K562 (cell line): ENCODE results near the gene CORIN. TPM values are rescaled to one million over a fixed set of nuclear protein-coding genes. Genes with fewer than 3 reads are reported as not detected.
"Not testable (repeated sequence)": the region's sequence is repeated elsewhere in the genome, so short reads cannot be mapped to it uniquely, and the experiment has no call there.

Experiments used
- ATAC-seq: fragments of 200-7000 bp; cut with Tn5 transposase; 3 replicates; pipeline ENCODE4 v1.9.1; 2020; ENCODE audit warnings: moderate library complexity
- BruUV-seq: library from RNA; stranded (reverse); fragments of 400-500 nt; replicated peaks from 2 replicates; lab custom pipeline; 2021; lab: Mats Ljungman, UMichigan
- CTCF ChIA-PET: fragments of 300-600 bp; formaldehyde crosslinking; extraction: SDS; loops from one replicate; lab custom pipeline; 2021; ENCODE audit warnings: low intra/inter-chr PET ratio; lab: Yijun Ruan, JAX
- POLR2A ChIA-PET: fragments of 300-600, 350-650 bp; sonication (Branson Sonifier 250); formaldehyde crosslinking; extraction: SDS; loops from one replicate; lab custom pipeline; 2021; ENCODE audit warnings: antibody characterized with exemption, inconsistent platforms; lab: Yijun Ruan, JAX
- DNase-seq, 4 experiments: peaks; one replicate each; pipeline versions ENCODE4 v3.0.0 to v3.0.0-alpha.2; 2011 to 2018; ENCODE audit warnings: low spot score in 3 of 4, mixed read lengths in 3 of 4; ENCODE audit errors: extremely low read depth in 1 of 4
- FAIRE-seq: peaks from 2 replicates; lab custom pipeline; 2011; peaks lifted over from hg19 to GRCh38; lab: Jason Lieb, UNC
- H2AFZ ChIP-seq: 2 replicates; pipeline ENCODE4 v1.6.0; 2011; ENCODE audit warnings: low read depth, low read length, control low read depth, inconsistent platforms
- H3K27ac ChIP-seq: fragments of 200-600 bp; 3 replicates; pipeline ENCODE4 v1.8.0; 2011; ENCODE audit warnings: low read depth, mild to moderate bottlenecking, control low read depth, inconsistent platforms, low read length, moderate library complexity, mixed read lengths; ENCODE audit errors: extremely low read depth
- H3K27me3 ChIP-seq, 2 experiments: fragments of 300-600 bp in 1 of 2; 2 replicates in 1 of 2; 3 replicates in 1 of 2; pipeline versions ENCODE4 v1.6.0 to v1.8.0; 2011; ENCODE audit warnings: inconsistent platforms in 2 of 2, low read length in 2 of 2, mild to moderate bottlenecking in 1 of 2, mixed read lengths in 1 of 2, moderate library complexity in 1 of 2; ENCODE audit not compliant: control insufficient read depth in 2 of 2, insufficient read depth in 2 of 2
- H3K36me3 ChIP-seq: fragments of 300-600 bp; 3 replicates; pipeline ENCODE4 v1.8.0; 2011; ENCODE audit warnings: mild to moderate bottlenecking, low read length, inconsistent platforms; ENCODE audit not compliant: control insufficient read depth, insufficient read depth
- H3K4me1 ChIP-seq, 2 experiments: fragments of 200-600 bp in 1 of 2; replicated peaks in 1 of 2; 2 replicates in 1 of 2; 3 replicates in 1 of 2; pipeline versions ENCODE4 v1.5.1 to v1.8.0; 2011; ENCODE audit warnings: inconsistent platforms in 2 of 2, low read length in 2 of 2, mild to moderate bottlenecking in 1 of 2, mixed read lengths in 1 of 2, moderate library complexity in 1 of 2; ENCODE audit not compliant: control insufficient read depth in 2 of 2, insufficient read depth in 2 of 2
- H3K4me2 ChIP-seq: 2 replicates; pipeline ENCODE4 v1.6.1; 2011; ENCODE audit warnings: low read length, control low read depth, inconsistent platforms, mixed read lengths; ENCODE audit not compliant: insufficient read depth
- H3K4me3 ChIP-seq: fragments of 200-600 bp; sonication (generic), shearing (Covaris generic); 2 replicates; pipeline ENCODE4 v1.5.1; 2016; ENCODE audit warnings: control low read depth, inconsistent platforms
- H3K79me2 ChIP-seq: fragments of 200-600 bp; 3 replicates; pipeline ENCODE4 v1.8.0; 2011; ENCODE audit warnings: low read length, inconsistent platforms; ENCODE audit not compliant: control insufficient read depth, insufficient read depth
- H3K9ac ChIP-seq, 2 experiments: 2 replicates each; pipeline versions ENCODE4 v1.6.0 to v1.6.1; 2011; ENCODE audit warnings: low read depth in 2 of 2, low read length in 2 of 2, control low read depth in 1 of 2, inconsistent platforms in 1 of 2, mild to moderate bottlenecking in 1 of 2, mixed read lengths in 1 of 2; ENCODE audit not compliant: insufficient read depth in 1 of 2
- H3K9me1 ChIP-seq: one replicate; pipeline ENCODE4 v1.6.0; 2011; ENCODE audit warnings: inconsistent platforms, mild to moderate bottlenecking, low read length, moderate library complexity; ENCODE audit not compliant: control insufficient read depth, insufficient read depth
- H3K9me3 ChIP-seq: replicated peaks from 2 replicates; pipeline ENCODE4 v1.5.1; 2011; ENCODE audit warnings: low read depth, low read length, inconsistent platforms; ENCODE audit not compliant: control insufficient read depth, insufficient read depth
- H4K20me1 ChIP-seq: replicated peaks from 2 replicates; pipeline ENCODE4 v1.6.1; 2011; ENCODE audit warnings: low read length, inconsistent platforms, mixed read lengths; ENCODE audit not compliant: control insufficient read depth, insufficient read depth
- ETV5 ChIP-seq: sonication (generic); formaldehyde crosslinking; IDR thresholded peaks from 2 replicates; pipeline ENCODE4 v1.4.0; 2020; ENCODE audit warnings: low read depth, mild to moderate bottlenecking, missing genetic modification reagents
- USF1 ChIP-seq: sonication (generic); formaldehyde crosslinking; IDR thresholded peaks from 2 replicates; pipeline ENCODE4 v1.9.0; 2022; ENCODE audit warnings: mild to moderate bottlenecking, missing genetic modification reagents
- ZBTB12 ChIP-seq: fragments of 250-450 bp; sonication (Bioruptor Pico); IDR thresholded peaks from 2 replicates; pipeline ENCODE4 v1.4.0; 2020
- ZC3H4 ChIP-seq: sonication (generic); formaldehyde crosslinking; IDR thresholded peaks from 2 replicates; pipeline ENCODE4 v1.9.0; 2021; ENCODE audit warnings: missing genetic modification reagents, borderline replicate concordance
- ZNF764 ChIP-seq: fragments of 250-450 bp; sonication (Bioruptor Pico); IDR thresholded peaks from 2 replicates; pipeline ENCODE4 v1.4.0; 2020; ENCODE audit warnings: low read depth, mild to moderate bottlenecking, moderate library complexity
- WGBS: fragments of 100-300 bp; shearing (Covaris generic); methylation state at CpG from one replicate; pipeline ENCODE4 v1.1.6; 2016; ENCODE audit warnings: low coverage, mixed read lengths; ENCODE audit not compliant: insufficient coverage; ENCODE audit errors: missing lambda C conversion rate; 5-methylcytosine and 5-hydroxymethylcytosine counted together
- in situ Hi-C: fragments of 300-500 bp; cut with MboI; formaldehyde crosslinking; loops from 4 replicates; pipeline ENCODE4 v1.15.0; 2018; ENCODE audit warnings: inconsistent platforms, mixed read lengths
- intact Hi-C: fragments of 100-400 bp; cut with micrococcal nuclease; formaldehyde crosslinking; loops from 2 replicates; pipeline ENCODE4 v1.14.2; 2022
- polyA plus RNA-seq, 8 experiments: library from polyadenylated mRNA; depleted of rRNA in 4 of 8; stranded (reverse) in 5 of 8; unstranded in 3 of 8; fragments of >200 nt; fragmentation: Nextera tagmentation in 2 of 8; fragmentation: Illumina TruSeq in 1 of 8; extraction: Ambion mirVana in 2 of 8; extraction: Trizol in 1 of 8; gene quantifications; 2 replicates each; pipeline versions ENCODE4 v1.2.1 to v1.2.3, GENCODE V29; 2011 to 2014; ENCODE audit warnings: inconsistent platforms in 1 of 8, missing spikeins in 1 of 8
- total RNA-seq, 7 experiments: library from RNA; depleted of rRNA in 6 of 7; stranded (reverse); fragments of >200 nt in 6 of 7; fragmentation: Illumina TruSeq in 2 of 7; extraction: Trizol in 2 of 7; gene quantifications; 2 replicates each; pipeline versions ENCODE4 v1.2.1 to v1.2.3, GENCODE V29; 2011 to 2021; ENCODE audit warnings: low replicate concordance in 1 of 7

Gene CORIN
- total and polyA plus RNA-seq, 9 of the 15 experiments (the other 6 are each of a cell fraction or from before 2014, with no cell fraction given): 0.04 to 0.31 (median 0.08) TPM; not detected in 4

- TF ChIP-seq ZBTB12 (CRISPR knock-in tag) (no peak), USF1 (CRISPR knock-in tag) (no peak), ZNF764 (CRISPR knock-in tag) (no peak), ETV5 (no peak), ZC3H4 (CRISPR knock-in tag) (no peak)
Observed at GRCh38 chr4:47762376-47763266, 75.2 kb downstream of the CORIN start (continued).

GRCh38 chr4:47753316-47753715 lies 84.6 kb downstream of the CORIN start:
- POLR2A ChIA-PET: interaction anchor here (1.2 kb wide), 1 partner anchor 9 kb away, joined by 3 read pairs; no protein-coding TSS in a partner anchor
- H3K9me3 ChIP-seq, H3K9me1 ChIP-seq, CTCF ChIA-PET, FAIRE-seq, BruUV-seq, H3K27ac ChIP-seq, H3K4me2 ChIP-seq, H3K36me3 ChIP-seq, H4K20me1 ChIP-seq, H3K4me1 ChIP-seq, intact Hi-C loops, DNase-seq, H3K27me3 ChIP-seq, in situ Hi-C loops, H3K4me3 ChIP-seq, ATAC-seq, H3K9ac ChIP-seq, H3K79me2 ChIP-seq, H2AFZ ChIP-seq: not testable (repeated sequence)
- 6% methylated on average over 9 of the region's 9 CpGs for WGBS
